Loucy (cell line): ENCODE data around the gene MYT1.
"Not testable (repeated sequence)": the region's sequence is repeated elsewhere in the genome, so short reads cannot be mapped to it uniquely, and the experiment has no call there.

Experiments used
- H2AFZ ChIP-seq: fragments of 200-600 bp; sonication (generic); 2 replicates; pipeline ENCODE4 v1.6.0; 2016; ENCODE audit warnings: antibody characterized with exemption, mild to moderate bottlenecking, low read length, moderate library complexity
- H3F3A ChIP-seq: fragments of 200-600 bp; 2 replicates; pipeline ENCODE4 v1.6.0; 2016; ENCODE audit warnings: antibody characterized with exemption, low read depth, mild to moderate bottlenecking
- H3K27me3 ChIP-seq: fragments of 200-600 bp; sonication (generic); 2 replicates; pipeline ENCODE4 v1.6.1; 2014; ENCODE audit warnings: low read length, mild to moderate bottlenecking; ENCODE audit not compliant: insufficient read depth, poor library complexity, severe bottlenecking
- H3K36me3 ChIP-seq: fragments of 200-600 bp; sonication (generic); 2 replicates; pipeline ENCODE4 v1.6.1; 2016; ENCODE audit warnings: low read length; ENCODE audit not compliant: insufficient read depth
- H3K4me1 ChIP-seq: fragments of 200-600 bp; sonication (generic); 2 replicates; pipeline ENCODE4 v1.5.1; 2014; ENCODE audit warnings: low read length, mild to moderate bottlenecking; ENCODE audit not compliant: insufficient read depth, poor library complexity, severe bottlenecking
- H3K4me2 ChIP-seq: fragments of 200-600 bp; sonication (generic); 2 replicates; pipeline ENCODE4 v1.6.0; 2014; ENCODE audit warnings: antibody characterized with exemption, low read length, low read depth, mild to moderate bottlenecking; ENCODE audit not compliant: poor library complexity, severe bottlenecking
- H3K4me3 ChIP-seq: fragments of 200-600 bp; sonication (generic); 2 replicates; pipeline ENCODE4 v1.5.1; 2014; ENCODE audit warnings: low read length, mild to moderate bottlenecking, mixed read lengths; ENCODE audit not compliant: poor library complexity, severe bottlenecking
- H3K79me2 ChIP-seq: fragments of 200-600 bp; sonication (generic); 2 replicates; pipeline ENCODE4 v1.6.1; 2014; ENCODE audit warnings: low read length; ENCODE audit not compliant: insufficient read depth
- H3K9ac ChIP-seq: fragments of 200-600 bp; sonication (generic); 2 replicates; pipeline ENCODE4 v1.6.0; 2014; ENCODE audit warnings: mild to moderate bottlenecking, low read depth, low read length, moderate library complexity; ENCODE audit not compliant: poor library complexity, severe bottlenecking
- H3K9me2 ChIP-seq: fragments of 200-600 bp; sonication (generic); replicated peaks from 2 replicates; pipeline ENCODE4 v1.6.1; 2016; ENCODE audit warnings: low read depth, low read length, mixed read lengths
- H3K9me3 ChIP-seq: fragments of 200-600 bp; sonication (generic); 2 replicates; pipeline ENCODE4 v1.6.1; 2014; ENCODE audit warnings: mild to moderate bottlenecking, antibody characterized with exemption, low read length, low read depth; ENCODE audit not compliant: insufficient read depth
- H4K20me1 ChIP-seq: fragments of 200-600 bp; sonication (generic); 2 replicates; pipeline ENCODE4 v1.6.0; 2014; ENCODE audit warnings: antibody characterized with exemption, low read length, mild to moderate bottlenecking; ENCODE audit not compliant: insufficient read depth, poor library complexity, severe bottlenecking
- EZH2phosphoT487 ChIP-seq: fragments of 200-600 bp; IDR thresholded peaks from 2 replicates; pipeline ENCODE4 v1.6.1; 2018; ENCODE audit warnings: antibody characterized with exemption, mild to moderate bottlenecking, moderate library complexity, borderline replicate concordance
- TF ChIP-seq, protein P1 (sequence below): fragments of 200-600 bp; sonication (generic); conservative IDR thresholded peaks from 2 replicates; pipeline ENCODE4 v1.5.1; 2014; ENCODE audit warnings: mild to moderate bottlenecking, antibody characterized with exemption, low read length

The MYT1 gene

DNA sequence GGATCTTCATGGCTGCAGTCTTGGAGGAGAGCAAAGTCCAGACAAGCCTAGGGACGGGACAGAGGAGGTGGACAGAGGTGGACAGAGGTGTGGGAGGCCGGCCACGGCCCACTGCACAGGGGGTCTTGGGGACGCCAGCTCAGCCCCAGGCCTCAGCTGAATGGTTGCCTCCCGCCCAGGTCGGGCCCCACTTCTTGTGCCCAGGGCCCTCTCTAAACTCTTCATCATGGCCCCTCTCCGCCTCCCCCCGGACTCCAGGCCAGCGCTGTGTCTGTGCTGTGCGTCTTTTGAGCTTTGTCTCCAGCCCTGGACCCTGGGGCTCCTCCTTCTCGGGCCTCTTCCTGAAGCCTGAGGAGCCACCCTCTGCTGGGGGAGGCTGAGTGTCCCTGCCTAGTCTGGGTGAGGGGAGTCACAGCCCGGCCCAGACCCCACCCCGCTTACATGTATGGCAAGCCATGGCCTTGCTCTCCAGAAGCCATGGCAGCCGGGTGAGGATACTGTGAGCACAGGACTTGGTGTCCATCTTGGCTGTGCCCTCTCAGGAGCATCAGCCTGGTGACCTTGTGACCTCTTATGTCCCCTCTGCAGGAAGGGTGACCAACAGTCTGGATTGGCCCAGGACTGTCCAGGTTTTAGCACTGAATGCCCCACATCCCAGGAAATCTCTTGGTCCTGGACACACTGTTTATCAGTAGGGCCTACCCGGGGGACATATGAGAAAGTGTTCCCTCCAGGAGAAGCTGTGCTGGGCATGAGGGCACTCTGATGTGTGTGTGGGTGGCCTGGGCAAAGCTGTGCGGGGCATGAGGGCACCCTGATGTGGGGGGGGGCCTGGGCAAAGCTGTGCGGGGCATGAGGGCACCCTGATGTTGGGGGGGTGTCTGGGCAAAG lies 47.5 kb upstream of the MYT1 start:
- H3F3A ChIP-seq = no peaks in the 10 kb centered on the region
- no peaks in the 10 kb centered on the region for H3K27me3 ChIP-seq
- no peaks in the 10 kb centered on the region for H3K79me2 ChIP-seq
- H4K20me1 ChIP-seq = no peaks in the 10 kb centered on the region
- no peak overlapping the region for H3K4me3 ChIP-seq
- no peaks in the 10 kb centered on the region for H3K36me3 ChIP-seq
- H3K9me2 ChIP-seq = no peaks in the 10 kb centered on the region
- H3K4me1 ChIP-seq = peaks cover 13% of the 10 kb centered on the region
- TF ChIP-seq, protein P1, sequence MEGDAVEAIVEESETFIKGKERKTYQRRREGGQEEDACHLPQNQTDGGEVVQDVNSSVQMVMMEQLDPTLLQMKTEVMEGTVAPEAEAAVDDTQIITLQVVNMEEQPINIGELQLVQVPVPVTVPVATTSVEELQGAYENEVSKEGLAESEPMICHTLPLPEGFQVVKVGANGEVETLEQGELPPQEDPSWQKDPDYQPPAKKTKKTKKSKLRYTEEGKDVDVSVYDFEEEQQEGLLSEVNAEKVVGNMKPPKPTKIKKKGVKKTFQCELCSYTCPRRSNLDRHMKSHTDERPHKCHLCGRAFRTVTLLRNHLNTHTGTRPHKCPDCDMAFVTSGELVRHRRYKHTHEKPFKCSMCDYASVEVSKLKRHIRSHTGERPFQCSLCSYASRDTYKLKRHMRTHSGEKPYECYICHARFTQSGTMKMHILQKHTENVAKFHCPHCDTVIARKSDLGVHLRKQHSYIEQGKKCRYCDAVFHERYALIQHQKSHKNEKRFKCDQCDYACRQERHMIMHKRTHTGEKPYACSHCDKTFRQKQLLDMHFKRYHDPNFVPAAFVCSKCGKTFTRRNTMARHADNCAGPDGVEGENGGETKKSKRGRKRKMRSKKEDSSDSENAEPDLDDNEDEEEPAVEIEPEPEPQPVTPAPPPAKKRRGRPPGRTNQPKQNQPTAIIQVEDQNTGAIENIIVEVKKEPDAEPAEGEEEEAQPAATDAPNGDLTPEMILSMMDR = no peak
- no peak for TF ChIP-seq EZH2phosphoT487
- H3K9me3 ChIP-seq = no peaks in the 10 kb centered on the region
- H3K4me2 ChIP-seq = no peak overlapping the region
- no peak overlapping the region for H3K9ac ChIP-seq
- no peak overlapping the region for H2AFZ ChIP-seq

DNA sequence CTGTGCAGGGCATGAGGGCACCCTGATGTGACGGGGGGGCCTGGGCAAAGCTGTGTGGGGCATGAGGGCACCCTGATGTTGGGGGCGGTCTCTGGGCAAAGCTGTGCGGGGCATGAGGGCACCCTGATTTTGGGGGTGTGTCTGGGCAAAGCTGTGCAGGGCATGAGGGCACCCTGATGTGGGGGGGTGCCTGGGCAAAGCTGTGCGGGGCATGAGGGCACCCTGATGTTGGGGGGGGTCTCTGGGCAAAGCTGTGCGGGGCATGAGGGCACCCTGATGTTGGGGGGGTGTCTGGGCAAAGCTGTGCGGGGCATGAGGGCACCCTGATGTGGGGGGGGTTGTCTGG lies 46.8 kb upstream of the MYT1 start:
- not testable (repeated sequence) for H3F3A ChIP-seq, H3K9ac ChIP-seq, H3K36me3 ChIP-seq, H3K4me3 ChIP-seq, H3K4me1 ChIP-seq, H3K9me3 ChIP-seq, H3K9me2 ChIP-seq, H4K20me1 ChIP-seq, H3K4me2 ChIP-seq, H2AFZ ChIP-seq, H3K27me3 ChIP-seq, H3K79me2 ChIP-seq

DNA sequence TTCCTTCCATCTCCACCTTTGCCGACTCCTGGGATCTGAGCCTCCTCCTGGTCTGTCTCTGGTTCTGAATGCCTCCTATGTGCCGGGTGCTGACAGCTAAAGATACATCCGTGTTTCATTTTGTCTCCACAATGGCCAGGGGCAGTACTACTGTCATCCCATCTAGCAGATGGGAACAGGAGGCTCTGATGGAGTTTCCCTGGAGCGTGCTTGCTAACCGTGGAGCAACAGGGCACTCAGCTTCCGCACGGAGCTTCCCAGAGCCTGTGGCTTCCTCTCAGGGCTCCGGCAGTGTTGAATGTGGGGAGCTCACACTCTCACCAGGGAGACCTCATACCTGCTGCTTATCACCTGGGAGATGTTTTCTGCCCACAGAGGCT lies 45.0 kb upstream of the MYT1 start:
- H3K9me3 ChIP-seq = no peaks in the 10 kb centered on the region

More for the DNA sequence above, 45.0 kb upstream of the MYT1 start:
- Histone ChIP-seq H3K36me3 (no peaks in the 10 kb centered on the region), H3K79me2 (no peaks in the 10 kb centered on the region), H3K27me3 (no peaks in the 10 kb centered on the region), H3F3A (no peaks in the 10 kb centered on the region), H3K4me1 (peaks cover 9% of the 10 kb centered on the region), H3K4me3 (no peak overlapping the region), H3K4me2 (no peak overlapping the region), H3K9ac (no peak overlapping the region), H2AFZ (no peak overlapping the region), H4K20me1 (no peaks in the 10 kb centered on the region), H3K9me2 (no peaks in the 10 kb centered on the region)
- TF ChIP-seq EZH2phosphoT487 = no peak
- TF ChIP-seq, protein P1 = no peak
